DMS53 treated with DMSO at 0.1 percent for 48 hours (cell line): Measurements from ENCODE around the gene CLSTN3.

ENCODE experiments used
- DNase-seq: peaks from one replicate; lab custom pipeline; 2025; ENCODE audit not compliant: unreplicated experiment; lab: John Stamatoyannopoulos, UW

The CLSTN3 gene

DNA sequence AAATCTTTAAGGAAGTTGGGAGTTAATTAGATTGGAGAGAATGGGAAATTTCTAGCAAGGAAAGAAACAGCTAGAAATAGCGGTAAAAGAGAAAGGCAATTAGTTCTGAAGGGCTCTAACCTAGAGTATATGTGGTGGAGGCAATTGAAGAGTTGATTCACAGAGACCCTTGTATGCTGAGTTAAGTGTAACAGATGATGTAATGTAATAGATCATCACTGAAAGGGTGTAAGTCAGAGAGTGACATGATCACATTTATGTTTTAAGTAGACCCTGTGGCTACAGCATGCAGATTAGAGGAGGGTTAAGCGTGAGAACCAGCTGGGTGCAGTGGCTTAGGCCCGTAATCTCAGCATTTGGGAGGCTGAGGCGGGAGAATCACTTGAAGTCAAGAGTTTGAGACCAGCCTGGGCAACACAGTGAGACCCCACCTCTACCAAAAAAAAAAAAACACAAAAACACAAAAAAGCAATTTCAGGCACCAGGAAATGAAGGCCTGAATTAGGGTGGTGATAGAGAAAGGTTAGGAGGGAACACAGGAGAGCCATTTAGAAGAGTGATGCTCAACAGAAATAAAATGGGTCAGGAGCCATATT is 4.4 kb upstream of the CLSTN3 start:
- DNase-seq = no peak

DNA sequence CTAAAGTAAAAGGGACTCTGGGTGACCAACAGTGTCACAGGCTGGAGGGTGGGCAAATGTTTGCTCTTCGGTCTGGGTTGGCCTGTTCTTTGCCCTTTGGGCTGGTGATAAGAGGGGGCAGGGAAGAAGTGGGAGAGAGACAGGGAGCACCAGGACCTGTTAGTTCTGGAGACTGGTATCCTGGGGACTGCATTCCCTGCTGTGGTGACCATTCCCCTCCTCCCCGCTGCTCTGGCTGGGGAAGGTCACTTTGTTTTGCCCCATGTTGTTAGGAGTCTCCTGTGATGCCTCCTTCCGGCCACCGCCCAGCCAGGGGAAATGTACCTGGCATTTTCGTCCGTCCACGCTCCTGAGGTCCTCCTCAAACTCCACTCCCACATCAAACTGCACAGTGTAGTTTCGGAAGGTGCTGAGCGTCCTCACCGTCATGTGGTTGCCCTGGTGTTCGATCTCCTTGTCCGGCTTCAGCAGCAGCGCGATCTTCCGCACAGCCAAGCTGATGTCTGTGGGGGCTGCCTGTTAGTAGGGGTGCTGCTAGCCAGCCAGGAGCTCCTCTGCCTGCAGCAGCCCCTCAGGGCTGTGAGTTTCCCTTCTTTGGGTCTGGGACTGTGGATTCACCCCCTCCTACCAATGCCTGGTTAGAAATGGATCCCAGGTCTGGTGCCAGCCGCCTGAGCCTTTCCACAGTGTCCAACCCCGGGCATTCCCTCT is 2.1 kb upstream of the CLSTN3 start:
- DNase-seq = no peak

- DNase-seq = no peak
Observed at GRCh38 chr12:7128681-7129286, 1.4 kb upstream of the CLSTN3 start, which contains the start of gene RBP5. Gene RBP5, minus strand, starts transcription at chr12:7128889. Its CDS starts 114 bp downstream, at chr12:7128775.

- no peak for DNase-seq
Observed at GRCh38 chr12:7129287-7129871, 792 bp upstream of the CLSTN3 start.

DNA sequence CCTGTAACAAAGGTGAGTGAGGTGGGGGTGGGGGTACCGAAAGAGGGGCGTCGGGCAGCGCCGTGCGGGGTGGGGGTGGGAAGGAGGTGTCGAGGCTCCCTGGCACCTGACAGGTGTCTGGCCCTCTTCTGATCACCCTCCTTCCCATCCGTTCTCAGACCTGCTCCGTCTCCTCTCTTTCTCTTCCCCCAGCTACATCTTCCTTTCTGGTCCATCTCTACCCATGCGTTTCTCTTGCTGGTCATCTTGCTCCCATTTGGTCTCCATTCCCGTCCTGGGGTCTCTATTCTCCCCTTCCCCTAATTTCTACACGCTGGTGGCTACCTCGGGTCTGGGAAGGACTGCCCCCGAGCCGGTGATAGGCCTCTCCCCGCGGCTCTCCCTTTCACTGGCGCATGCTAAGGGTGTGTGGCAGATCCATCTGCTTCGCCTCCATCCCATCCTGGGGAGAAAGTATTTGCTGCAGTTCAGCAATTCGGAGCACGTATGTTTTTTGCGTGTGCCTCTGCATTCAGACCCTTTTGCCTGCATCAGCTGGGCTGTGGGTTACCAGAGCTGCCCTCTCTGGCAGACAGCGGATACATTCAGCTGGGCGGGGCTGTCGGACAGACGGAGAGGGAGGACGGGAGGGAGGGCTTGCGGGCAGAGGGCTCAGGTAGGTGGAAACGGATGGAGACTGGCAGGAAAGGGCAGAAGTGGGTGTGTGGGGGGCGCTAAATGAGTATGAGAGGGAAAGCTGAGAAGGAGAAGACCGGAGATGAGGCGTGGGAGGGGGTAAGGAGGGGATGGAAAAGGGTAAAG is 730 bp downstream of the CLSTN3 start:
- peak; percentile 67 for DNase-seq

- no peak for DNase-seq
Observed at GRCh38 chr12:7131502-7131866, 1.3 kb downstream of the CLSTN3 start.

DNA sequence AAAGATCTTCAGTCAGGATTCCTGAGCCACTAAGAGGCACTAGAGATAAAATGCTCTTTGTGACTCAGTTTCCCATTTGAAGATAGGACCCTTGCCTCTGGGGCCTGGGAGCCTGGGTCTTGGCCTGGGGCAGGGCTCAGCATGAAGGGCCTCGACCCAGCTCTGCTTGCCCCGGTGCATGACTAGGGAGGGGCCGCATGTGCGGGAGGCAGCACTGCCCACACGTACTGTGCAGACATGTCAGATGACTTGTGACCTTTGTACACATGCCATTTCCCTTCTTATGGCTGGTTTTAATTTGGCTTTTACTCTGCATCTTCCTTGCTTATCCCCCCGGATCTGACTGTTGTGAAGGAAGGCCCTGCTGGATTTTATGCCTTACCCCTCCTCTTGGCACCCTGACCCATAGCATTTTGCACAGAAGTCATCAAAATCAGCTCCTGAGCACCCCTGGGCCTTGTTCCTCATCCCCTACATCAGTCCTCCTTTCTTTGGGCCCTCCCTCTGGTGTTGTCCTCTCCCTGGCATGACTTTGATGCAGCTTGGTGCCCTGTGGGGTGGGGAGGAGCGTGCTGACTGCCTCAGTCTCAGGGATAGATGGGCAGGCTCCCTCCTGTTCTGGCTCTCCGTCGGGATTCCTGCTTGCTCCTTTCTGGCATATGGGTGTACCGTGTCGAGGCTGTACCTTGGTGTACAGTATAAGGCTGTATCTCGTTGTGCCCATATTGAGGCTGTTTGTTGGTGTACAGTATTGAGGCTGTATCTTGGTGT is 4.4 kb downstream of the CLSTN3 start:
- DNase-seq = no peak

DNA sequence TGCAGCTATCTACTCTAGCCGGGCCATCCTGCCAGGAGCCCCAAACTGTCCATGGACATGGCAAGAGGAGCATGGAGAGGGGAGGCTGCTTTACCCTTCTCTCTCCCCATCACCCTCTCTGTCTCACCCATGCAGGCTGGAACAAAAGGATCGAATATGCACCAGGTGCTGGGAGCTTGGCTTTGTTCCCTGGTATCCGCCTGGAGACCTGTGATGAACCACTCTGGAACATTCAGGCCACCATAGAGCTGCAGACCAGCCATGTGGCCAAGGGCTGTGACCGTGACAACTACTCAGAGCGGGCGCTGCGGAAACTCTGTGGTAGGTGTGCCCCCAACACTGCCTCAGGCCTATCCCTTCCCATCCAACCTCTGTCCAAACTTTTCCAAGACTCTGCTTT is 5.9 kb downstream of the CLSTN3 start:
- DNase-seq = no peak

GRCh38 chr12:7136676-7137075 is 6.5 kb downstream of the CLSTN3 start:
- DNase-seq = no peak

- DNase-seq = no peak
Observed at GRCh38 chr12:7137908-7138307, 7.7 kb downstream of the CLSTN3 start.

DNA sequence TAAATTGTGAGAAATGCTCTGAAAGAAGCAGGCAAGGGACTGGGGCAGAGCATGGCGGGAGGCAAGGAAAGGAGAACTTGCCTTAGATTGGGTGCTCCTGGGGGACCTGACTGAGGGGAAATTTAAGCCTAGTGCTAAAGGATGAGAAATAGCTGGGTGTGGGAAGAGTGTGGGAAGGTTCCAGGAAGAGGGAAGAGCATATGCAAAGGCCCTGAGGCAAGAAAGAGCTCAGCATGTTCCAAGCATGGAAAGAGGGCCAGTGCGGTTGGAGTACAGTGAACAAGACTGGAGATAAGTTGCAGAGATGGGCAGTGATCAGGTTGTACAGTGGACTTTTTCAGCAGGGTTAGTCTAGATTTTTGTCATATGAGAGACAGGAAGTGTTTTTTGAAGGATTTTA is 9.0 kb downstream of the CLSTN3 start:
- DNase-seq = no peak

- no peak for DNase-seq
Observed at GRCh38 chr12:7141351-7142005, 11.3 kb downstream of the CLSTN3 start.

DNA sequence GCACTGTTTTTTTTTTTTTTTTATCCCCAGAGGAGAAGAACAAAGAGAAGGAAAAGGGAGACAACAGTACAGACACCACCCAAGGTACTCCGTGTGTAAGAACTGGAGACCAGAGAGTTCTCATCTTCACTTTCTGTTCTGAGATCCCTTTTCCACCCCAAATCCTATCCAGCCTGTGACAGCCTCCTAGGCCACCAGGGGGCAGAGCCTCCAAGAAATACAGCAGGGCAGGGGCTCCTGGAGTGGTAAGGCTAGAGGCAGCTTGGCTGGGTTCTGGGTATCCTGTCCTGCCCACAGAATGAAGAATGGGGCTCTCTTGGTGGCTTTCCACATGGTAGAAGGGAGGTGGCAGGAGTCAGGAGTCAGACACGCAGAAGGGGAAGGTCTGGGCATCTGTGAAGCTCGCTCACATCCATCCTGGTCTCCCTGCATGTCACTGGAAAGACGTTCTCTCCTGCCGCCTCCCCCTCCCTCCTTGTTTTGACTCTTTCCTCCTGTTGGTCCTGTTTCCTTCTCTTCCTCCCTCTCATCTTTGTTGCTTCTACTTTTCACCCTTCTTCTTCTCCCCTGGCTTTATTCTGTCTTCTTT is 12.0 kb downstream of the CLSTN3 start:
- peak; percentile 55 for DNase-seq

DNA sequence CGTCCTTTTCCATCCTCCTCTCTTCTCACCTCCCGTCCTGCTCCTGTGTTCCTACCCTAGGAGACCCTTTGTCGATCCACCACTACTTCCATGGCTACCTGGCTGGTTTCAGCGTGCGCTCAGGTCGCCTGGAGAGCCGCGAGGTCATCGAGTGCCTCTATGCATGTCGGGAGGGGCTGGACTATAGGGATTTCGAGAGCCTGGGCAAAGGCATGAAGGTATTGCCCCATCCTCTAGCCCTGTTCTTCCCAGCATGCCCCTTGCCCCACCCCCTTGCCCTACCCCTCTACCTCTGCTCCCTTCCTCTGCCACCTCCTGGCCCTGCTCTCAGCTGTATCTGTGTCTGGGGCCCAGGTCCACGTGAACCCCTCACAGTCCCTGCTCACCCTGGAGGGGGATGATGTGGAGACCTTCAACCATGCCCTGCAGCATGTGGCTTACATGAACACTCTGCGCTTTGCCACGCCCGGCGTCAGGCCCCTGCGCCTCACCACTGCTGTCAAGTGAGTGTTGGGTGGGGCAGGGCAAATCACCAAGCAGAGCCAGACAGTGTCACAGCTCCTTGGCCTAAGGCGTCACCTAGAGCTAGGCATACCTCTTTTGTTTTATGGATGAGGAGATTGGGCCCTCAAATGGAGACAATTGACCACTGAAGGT is 12.8 kb downstream of the CLSTN3 start:
- DNase-seq = no peak

DNA sequence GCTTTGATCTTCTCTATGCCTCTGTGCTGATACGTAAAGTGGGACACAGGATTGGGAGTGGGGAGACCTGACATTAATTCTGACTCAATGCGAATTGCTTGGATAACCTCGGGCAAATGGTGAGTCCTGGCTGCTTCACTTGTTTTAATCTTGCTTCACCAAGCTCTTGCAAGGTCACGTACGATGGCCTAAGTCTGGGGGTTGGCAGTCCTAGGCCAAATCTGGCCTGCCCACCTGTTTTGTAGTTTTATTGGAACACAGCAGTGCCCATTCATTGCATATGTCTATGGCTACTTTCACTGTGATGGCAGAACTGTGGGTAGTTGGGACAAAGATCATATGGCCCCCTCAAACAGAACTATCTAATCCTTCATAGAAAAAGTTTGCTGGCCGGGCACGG is 13.4 kb downstream of the CLSTN3 start:
- DNase-seq = no peak

GRCh38 chr12:7144414-7145120 is 14.4 kb downstream of the CLSTN3 start:
- DNase-seq = peak; percentile 59

GRCh38 chr12:7145671-7146070 is 15.5 kb downstream of the CLSTN3 start:
- DNase-seq = no peak

DNA sequence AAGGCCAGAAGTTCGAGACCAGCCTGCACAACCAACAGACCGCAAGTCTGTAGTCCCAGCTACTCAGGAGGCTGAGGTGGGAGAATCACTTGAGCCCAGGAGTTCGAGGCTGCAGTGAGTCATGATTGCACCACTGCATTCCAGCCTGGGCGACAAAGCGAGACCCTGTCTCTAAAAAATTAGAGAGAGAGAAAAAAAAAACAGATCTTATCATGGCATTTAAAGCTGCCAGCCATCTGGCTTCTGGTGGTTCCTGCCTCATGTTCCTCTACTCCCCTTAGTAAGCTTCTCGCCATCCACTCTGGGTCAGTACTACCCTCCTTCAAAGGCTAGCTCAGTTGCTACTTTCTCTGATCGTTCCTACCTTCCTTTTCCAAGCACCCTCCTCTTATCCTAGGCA is 16.1 kb downstream of the CLSTN3 start:
- DNase-seq = no peak

- DNase-seq = no peak
Observed at GRCh38 chr12:7146906-7147305, 16.7 kb downstream of the CLSTN3 start.
